Measurements from ENCODE around the gene CACUL1.

DNA sequence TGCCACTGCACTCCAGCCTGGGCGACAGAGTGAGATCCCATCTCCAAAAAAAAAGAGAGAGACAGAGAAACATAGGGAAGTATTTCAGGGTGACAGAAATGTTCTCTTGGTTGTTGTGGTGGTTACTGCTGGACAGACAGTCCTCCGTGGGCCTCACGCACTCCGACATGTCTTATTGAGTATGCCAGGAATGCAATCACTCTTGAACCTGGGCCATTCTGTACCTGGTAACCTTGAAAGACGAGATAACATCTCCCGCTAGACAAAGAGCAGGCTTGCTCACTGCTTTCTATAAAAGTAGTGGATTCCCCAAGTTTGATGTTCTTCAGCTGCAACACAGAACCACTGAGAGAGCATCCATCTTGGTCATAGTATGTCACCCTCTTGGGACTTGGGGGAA is 6.7 kb downstream of the CACUL1 start:
- no peak for TF ChIP-seq CBX2 (IDR thresholded peaks at IDR 0.05; ENCODE audit: insufficient read depth, low read length, poor library complexity, severe bottlenecking)
- TF ChIP-seq, protein P1, sequence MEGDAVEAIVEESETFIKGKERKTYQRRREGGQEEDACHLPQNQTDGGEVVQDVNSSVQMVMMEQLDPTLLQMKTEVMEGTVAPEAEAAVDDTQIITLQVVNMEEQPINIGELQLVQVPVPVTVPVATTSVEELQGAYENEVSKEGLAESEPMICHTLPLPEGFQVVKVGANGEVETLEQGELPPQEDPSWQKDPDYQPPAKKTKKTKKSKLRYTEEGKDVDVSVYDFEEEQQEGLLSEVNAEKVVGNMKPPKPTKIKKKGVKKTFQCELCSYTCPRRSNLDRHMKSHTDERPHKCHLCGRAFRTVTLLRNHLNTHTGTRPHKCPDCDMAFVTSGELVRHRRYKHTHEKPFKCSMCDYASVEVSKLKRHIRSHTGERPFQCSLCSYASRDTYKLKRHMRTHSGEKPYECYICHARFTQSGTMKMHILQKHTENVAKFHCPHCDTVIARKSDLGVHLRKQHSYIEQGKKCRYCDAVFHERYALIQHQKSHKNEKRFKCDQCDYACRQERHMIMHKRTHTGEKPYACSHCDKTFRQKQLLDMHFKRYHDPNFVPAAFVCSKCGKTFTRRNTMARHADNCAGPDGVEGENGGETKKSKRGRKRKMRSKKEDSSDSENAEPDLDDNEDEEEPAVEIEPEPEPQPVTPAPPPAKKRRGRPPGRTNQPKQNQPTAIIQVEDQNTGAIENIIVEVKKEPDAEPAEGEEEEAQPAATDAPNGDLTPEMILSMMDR (IDR thresholded peaks at IDR 0.05 in 2 of 3, conservative IDR thresholded peaks at IDR 0.05 in 1 of 3; ENCODE audit: insufficient read depth in 2 of 3, low read depth in 1 of 3, low read length in 3 of 3), result no peak

Measured in K562 (cell line).